H9 (cell line): ENCODE data around the gene GSG1L. TPM values are rescaled to one million over a fixed set of nuclear protein-coding genes. Genes with fewer than 3 reads are reported as not detected.

ENCODE experiments used
- DNase-seq: peaks from one replicate; pipeline ENCODE4 v3.0.0-alpha.2; 2017
- H2AFZ ChIP-seq: one replicate; pipeline ENCODE4 v1.6.1; 2013; ENCODE audit warnings: mild to moderate bottlenecking, low read length, control low read depth, moderate library complexity
- H2AK5ac ChIP-seq: 2 replicates; pipeline ENCODE4 v1.6.1; 2013; ENCODE audit warnings: low read length, control low read depth, mixed read lengths; ENCODE audit not compliant: insufficient read length
- H2BK120ac ChIP-seq: one replicate; pipeline ENCODE4 v1.6.1; 2013; ENCODE audit warnings: low read depth, mild to moderate bottlenecking, low read length, control low read depth, inconsistent platforms; ENCODE audit not compliant: poor library complexity, severe bottlenecking
- H2BK12ac ChIP-seq: 2 replicates; pipeline ENCODE4 v1.6.1; 2013; ENCODE audit warnings: low read length, control low read depth, mixed read lengths, low read depth; ENCODE audit not compliant: insufficient read length
- H2BK15ac ChIP-seq: 2 replicates; pipeline ENCODE4 v1.6.1; 2013; ENCODE audit warnings: low read depth, low read length, control low read depth
- H2BK20ac ChIP-seq: one replicate; pipeline ENCODE4 v1.6.1; 2013; ENCODE audit warnings: low read depth, mild to moderate bottlenecking, low read length, control low read depth, inconsistent platforms; ENCODE audit not compliant: poor library complexity, severe bottlenecking
- H2BK5ac ChIP-seq: 2 replicates; pipeline ENCODE4 v1.6.1; 2013; ENCODE audit warnings: low read length, control low read depth, mixed read lengths; ENCODE audit not compliant: insufficient read length
- H3K14ac ChIP-seq: 2 replicates; pipeline ENCODE4 v1.6.1; 2013; ENCODE audit warnings: low read length, control low read depth; ENCODE audit not compliant: insufficient read depth
- H3K18ac ChIP-seq: 2 replicates; pipeline ENCODE4 v1.6.1; 2013; ENCODE audit warnings: low read depth, mild to moderate bottlenecking, mixed read lengths, low read length, control low read depth; ENCODE audit not compliant: insufficient read length
- H3K23ac ChIP-seq: 2 replicates; pipeline ENCODE4 v1.6.1; 2013; ENCODE audit warnings: low read length, control low read depth, mixed read lengths, low read depth; ENCODE audit not compliant: insufficient read length
- H3K23me2 ChIP-seq: 2 replicates; pipeline ENCODE4 v1.6.1; 2013; ENCODE audit warnings: low read depth, mild to moderate bottlenecking, mixed read lengths, low read length, control low read depth; ENCODE audit not compliant: insufficient read length, poor library complexity, severe bottlenecking
- H3K27ac ChIP-seq: 2 replicates; pipeline ENCODE4 v1.5.1; 2013; ENCODE audit warnings: low read length, control low read depth, mixed read lengths, low read depth; ENCODE audit not compliant: insufficient read length
- H3K27me3 ChIP-seq: 2 replicates; pipeline ENCODE4 v1.6.1; 2013; ENCODE audit warnings: low read length, control low read depth, inconsistent platforms; ENCODE audit not compliant: insufficient read depth
- H3K4ac ChIP-seq: 2 replicates; pipeline ENCODE4 v1.6.1; 2013; ENCODE audit warnings: low read depth, mild to moderate bottlenecking, control low read depth, inconsistent platforms, low read length, moderate library complexity
- H3K4me1 ChIP-seq: 2 replicates; pipeline ENCODE4 v1.6.1; 2013; ENCODE audit warnings: low read length, control low read depth, inconsistent platforms; ENCODE audit not compliant: insufficient read depth
- H3K4me2 ChIP-seq: 2 replicates; pipeline ENCODE4 v1.6.1; 2013; ENCODE audit warnings: low read length, control low read depth, mixed read lengths; ENCODE audit not compliant: insufficient read length, insufficient read depth
- H3K56ac ChIP-seq: 2 replicates; pipeline ENCODE4 v1.6.1; 2013; ENCODE audit warnings: low read depth, mild to moderate bottlenecking, mixed read lengths, low read length, control low read depth; ENCODE audit not compliant: insufficient read length
- H3K79me1 ChIP-seq: 2 replicates; pipeline ENCODE4 v1.6.1; 2013; ENCODE audit warnings: low read depth, mild to moderate bottlenecking, moderate library complexity, low read length, control low read depth, inconsistent platforms; ENCODE audit not compliant: insufficient read depth, poor library complexity, severe bottlenecking
- H3K79me2 ChIP-seq: 2 replicates; pipeline ENCODE4 v1.6.1; 2013; ENCODE audit warnings: low read length, control low read depth, inconsistent platforms; ENCODE audit not compliant: insufficient read depth
- H3K9ac ChIP-seq: 2 replicates; pipeline ENCODE4 v1.6.1; 2013; ENCODE audit warnings: low read length, control low read depth, mixed read lengths; ENCODE audit not compliant: insufficient read length; ENCODE audit errors: extremely low read depth
- H3K9me3 ChIP-seq: one replicate; pipeline ENCODE4 v1.6.1; 2013; ENCODE audit warnings: low read depth, low read length, inconsistent platforms; ENCODE audit not compliant: control insufficient read depth
- H3T11ph ChIP-seq: one replicate; pipeline ENCODE4 v1.6.1; 2013; ENCODE audit warnings: mild to moderate bottlenecking, low read length, control low read depth, inconsistent platforms
- H4K20me1 ChIP-seq: one replicate; pipeline ENCODE4 v1.6.1; 2013; ENCODE audit not compliant: control insufficient read depth, insufficient read length, insufficient read depth
- H4K5ac ChIP-seq: 2 replicates; pipeline ENCODE4 v1.6.1; 2013; ENCODE audit warnings: low read depth, mild to moderate bottlenecking, mixed read lengths, low read length, control low read depth; ENCODE audit not compliant: insufficient read length
- H4K8ac ChIP-seq: replicated peaks from 2 replicates; pipeline ENCODE4 v1.6.1; 2013; ENCODE audit warnings: low read length, control low read depth, mixed read lengths, low read depth; ENCODE audit not compliant: insufficient read length
- H4K91ac ChIP-seq: 2 replicates; pipeline ENCODE4 v1.6.1; 2013; ENCODE audit warnings: low read depth, mild to moderate bottlenecking, moderate library complexity, mixed read lengths, low read length, control low read depth; ENCODE audit not compliant: insufficient read length
- H3K27ac Mint-ChIP-seq, 3 experiments: 2 replicates in 2 of 3; 3 replicates in 1 of 3; pipeline ENCODE4 v1.8.0; 2020 to 2021; ENCODE audit warnings: mixed read lengths in 3 of 3, mild to moderate bottlenecking in 1 of 3, moderate library complexity in 1 of 3
- H3K27me3 Mint-ChIP-seq: 2 replicates; pipeline ENCODE4 v1.8.0; 2021; ENCODE audit warnings: low read depth, mild to moderate bottlenecking, moderate library complexity, mixed read lengths
- H3K36me3 Mint-ChIP-seq, 3 experiments: 2 replicates in 2 of 3; 3 replicates in 1 of 3; pipeline ENCODE4 v1.8.0; 2020 to 2021; ENCODE audit warnings: low read depth in 3 of 3, mixed read lengths in 3 of 3; ENCODE audit not compliant: insufficient read depth in 1 of 3
- H3K4me1 Mint-ChIP-seq, 2 experiments: 2 replicates each; pipeline ENCODE4 v1.8.0; 2020; ENCODE audit warnings: mixed read lengths in 2 of 2
- H3K4me3 Mint-ChIP-seq, 2 experiments: 2 replicates in 1 of 2; 3 replicates in 1 of 2; pipeline ENCODE4 v1.8.0; 2020 to 2021; ENCODE audit warnings: mild to moderate bottlenecking in 2 of 2, mixed read lengths in 2 of 2, moderate library complexity in 1 of 2
- H3K9me3 Mint-ChIP-seq, 2 experiments: 2 replicates in 1 of 2; 3 replicates in 1 of 2; pipeline ENCODE4 v1.8.0; 2020; ENCODE audit warnings: mild to moderate bottlenecking in 2 of 2, mixed read lengths in 2 of 2, moderate library complexity in 1 of 2
- CTCF ChIP-seq: fragments of 200-600 bp; sonication (generic); conservative IDR thresholded peaks from 3 replicates; pipeline ENCODE4 v1.8.0; 2021; ENCODE audit warnings: antibody characterized with exemption, mild to moderate bottlenecking
- WGBS: extraction: QIAGEN DNeasy Blood & Tissue Kit; methylation state at CpG from one replicate; pipeline ENCODE4 v1.1.7; 2013; ENCODE audit warnings: missing lambda C conversion rate, low lambda C conversion rate, mixed read lengths; ENCODE audit not compliant: insufficient read length; ENCODE audit errors: extremely low coverage; 5-methylcytosine and 5-hydroxymethylcytosine counted together
- total RNA-seq: library from RNA; stranded (reverse); gene quantifications from 2 replicates; pipeline ENCODE4 v1.2.1, GENCODE V29; 2021

GSG1L gene
- total RNA-seq, 1 experiment from 2014 or later = 0.35 TPM

- Histone ChIP-seq H2BK20ac (no peak overlapping the region), H3K23me2 (peaks cover 5% of the 10 kb centered on the region), H2BK12ac (no peak overlapping the region), H4K5ac (no peak overlapping the region), H3K4me1 (no peaks in the 10 kb centered on the region), H3K4ac (no peak overlapping the region), H2AFZ (no peak overlapping the region), H3K9ac (no peak overlapping the region), H3K27ac (no peak overlapping the region), H4K91ac (no peak overlapping the region), H3K4me2 (peak overlapping the region; percentile 31), H3K27me3 (peaks cover 18% of the 10 kb centered on the region; the same call in 1 of the 2 replicates), H2BK15ac (no peak overlapping the region), H2AK5ac (no peak overlapping the region), H3K79me2 (no peaks in the 10 kb centered on the region), H3K9me3 (no peaks in the 10 kb centered on the region), H3K18ac (no peak overlapping the region), H3K14ac (no peak overlapping the region; the same call in 1 of the 2 replicates), H2BK120ac (no peak overlapping the region), H4K8ac (no peak overlapping the region), H3K56ac (no peak overlapping the region), H3K79me1 (no peaks in the 10 kb centered on the region), H3T11ph (no peak overlapping the region), H3K23ac (no peak overlapping the region), H2BK5ac (no peak overlapping the region), H4K20me1 (no peaks in the 10 kb centered on the region)
- H3K4me1 Mint-ChIP-seq = peaks cover 0 to 5% of the 10 kb centered on the region in 2 experiments; a peak in 2 of 4 replicates
- no peak overlapping the region for H3K27ac Mint-ChIP-seq
- WGBS = no CpG with 5 or more reads among the region's 99 CpGs
- DNase-seq = no peak
- TF ChIP-seq CTCF = no peak
- H3K4me3 Mint-ChIP-seq = peak overlapping the region; percentile 30 to 74; a peak in 2 of 5 replicates
- no peaks in the 10 kb centered on the region for H3K9me3 Mint-ChIP-seq
- H3K27me3 Mint-ChIP-seq = peaks cover 78% of the 10 kb centered on the region
- no peaks in the 10 kb centered on the region for H3K36me3 Mint-ChIP-seq
Observed at GRCh38 chr16:28062847-28063521, 530 bp downstream of the GSG1L start.
